HepG2 (cell line): ENCODE results near the gene ANKRD13C. TPM values are rescaled to one million over a fixed set of nuclear protein-coding genes. Genes with fewer than 3 reads are reported as not detected.
A peak's percentile ranks its signal among the peaks of the same experiment; 100 is the strongest.

Source experiments
- ATAC-seq: fragments of 200-7000 bp; cut with Tn5 transposase; 3 replicates; pipeline ENCODE4 v1.9.1; 2020; ENCODE audit warnings: mild to moderate bottlenecking, moderate library complexity
- BruUV-seq: library from RNA; stranded (reverse); fragments of 400-500 nt; replicated peaks from 2 replicates; lab custom pipeline; 2021; lab: Mats Ljungman, UMichigan
- CTCF ChIA-PET: fragments of 300-600 bp; formaldehyde crosslinking; extraction: SDS; loops from one replicate; lab custom pipeline; 2021; ENCODE audit warnings: low total read pairs, inconsistent platforms, low intra/inter-chr PET ratio; lab: Yijun Ruan, JAX
- POLR2A ChIA-PET: fragments of 350-600 bp; sonication (Branson Sonifier 250); formaldehyde crosslinking; loops from one replicate; lab custom pipeline; 2020; ENCODE audit warnings: antibody characterized with exemption, inconsistent platforms; lab: Yijun Ruan, JAX
- DNase-seq: peaks from one replicate; pipeline ENCODE4 v3.0.0-alpha.2; 2015; ENCODE audit warnings: low spot score
- FAIRE-seq: peaks from 3 replicates; lab custom pipeline; 2011; peaks lifted over from hg19 to GRCh38; lab: Jason Lieb, UNC
- H2AFZ ChIP-seq: one replicate; pipeline ENCODE4 v1.6.1; 2011; ENCODE audit warnings: low read length, inconsistent platforms
- H3K27ac ChIP-seq: fragments of 300-600 bp; 3 replicates; pipeline ENCODE4 v1.8.0; 2011; ENCODE audit warnings: mixed run types, mild to moderate bottlenecking, mixed read lengths, low read length, inconsistent platforms; ENCODE audit not compliant: insufficient read depth; ENCODE audit errors: extremely low read length
- H3K27me3 ChIP-seq, 2 experiments: fragments of 200-600 bp in 1 of 2; 2 replicates in 1 of 2; 3 replicates in 1 of 2; pipeline versions ENCODE4 v1.6.0 to v1.8.0; 2011; ENCODE audit warnings: low read length in 2 of 2, mild to moderate bottlenecking in 2 of 2, moderate library complexity in 2 of 2, inconsistent platforms in 1 of 2; ENCODE audit not compliant: insufficient read depth in 2 of 2, control insufficient read depth in 1 of 2
- H3K36me3 ChIP-seq, 2 experiments: fragments of 200-600 bp in 1 of 2; replicated peaks in 1 of 2; 2 replicates in 1 of 2; 3 replicates in 1 of 2; pipeline versions ENCODE4 v1.5.1 to v1.8.0; 2011; ENCODE audit warnings: low read length in 2 of 2, inconsistent platforms in 1 of 2; ENCODE audit not compliant: insufficient read depth in 2 of 2, control insufficient read depth in 1 of 2
- H3K4me1 ChIP-seq: 2 replicates; pipeline ENCODE4 v1.5.1; 2012; ENCODE audit warnings: low read length, inconsistent platforms; ENCODE audit not compliant: insufficient read depth
- H3K4me2 ChIP-seq: 2 replicates; pipeline ENCODE4 v1.6.0; 2011; ENCODE audit warnings: low read depth, low read length, inconsistent platforms
- H3K4me3 ChIP-seq, 3 experiments: fragments of 200-600 bp in 1 of 3; sonication (generic), shearing (Covaris generic) in 1 of 3; replicated peaks in 1 of 3; 2 replicates each; pipeline ENCODE4 v1.5.1; 2011 to 2016; ENCODE audit warnings: low read length in 3 of 3, inconsistent platforms in 2 of 3, low read depth in 2 of 3, mild to moderate bottlenecking in 2 of 3, control low read depth in 1 of 3, mixed read lengths in 1 of 3; ENCODE audit not compliant: insufficient read depth in 1 of 3
- H3K79me2 ChIP-seq: one replicate; pipeline ENCODE4 v1.6.1; 2011; ENCODE audit warnings: low read length, inconsistent platforms; ENCODE audit not compliant: insufficient read depth
- H3K9ac ChIP-seq: 2 replicates; pipeline ENCODE4 v1.6.0; 2011; ENCODE audit warnings: mild to moderate bottlenecking, low read depth, low read length, inconsistent platforms; ENCODE audit not compliant: insufficient read depth
- H3K9me3 ChIP-seq: 2 replicates; pipeline ENCODE4 v1.5.1; 2012; ENCODE audit warnings: mild to moderate bottlenecking, low read length
- H4K20me1 ChIP-seq: 2 replicates; pipeline ENCODE4 v1.6.0; 2011; ENCODE audit warnings: inconsistent platforms, mild to moderate bottlenecking, low read length, moderate library complexity; ENCODE audit not compliant: insufficient read depth
- ELF4 ChIP-seq: sonication (generic); formaldehyde crosslinking; IDR thresholded peaks from 2 replicates; pipeline ENCODE4 v1.5.0; 2020; ENCODE audit warnings: missing genetic modification reagents, mild to moderate bottlenecking, moderate library complexity, borderline replicate concordance
- HES4 ChIP-seq: sonication (generic); formaldehyde crosslinking; IDR thresholded peaks from 2 replicates; pipeline ENCODE4 v1.9.0; 2021; ENCODE audit warnings: mild to moderate bottlenecking, missing genetic modification reagents, borderline replicate concordance
- HOXD1 ChIP-seq: sonication (generic); formaldehyde crosslinking; IDR thresholded peaks from 2 replicates; pipeline ENCODE4 v1.5.0; 2020; ENCODE audit warnings: missing genetic modification reagents
- IKZF4 ChIP-seq: sonication (generic); formaldehyde crosslinking; IDR thresholded peaks from 2 replicates; pipeline ENCODE4 v1.5.1; 2020; ENCODE audit warnings: borderline replicate concordance, mild to moderate bottlenecking, low read depth, missing genetic modification reagents; ENCODE audit errors: not compliant biosample characterization
- MAFF ChIP-seq: IDR thresholded peaks from 2 replicates; pipeline ENCODE4 v1.6.1; 2011; ENCODE audit warnings: low read depth, low read length, improper control_type of control experiment
- MAFK ChIP-seq, 2 experiments: IDR thresholded peaks in 1 of 2; conservative IDR thresholded peaks in 1 of 2; 2 replicates each; pipeline ENCODE4 v1.6.1; 2011; ENCODE audit warnings: improper control_type of control experiment in 2 of 2, low read length in 2 of 2
- MIER2 ChIP-seq: IDR thresholded peaks from 2 replicates; pipeline ENCODE4 v1.6.1; 2016; ENCODE audit warnings: missing biosample characterization, missing genetic modification reagents
- MNT ChIP-seq: fragments of 450-650 bp; IDR thresholded peaks from 2 replicates; pipeline ENCODE4 v1.6.1; 2016
- PBX3 ChIP-seq: sonication (generic); formaldehyde crosslinking; IDR thresholded peaks from 2 replicates; pipeline ENCODE4 v1.8.1; 2023; ENCODE audit warnings: missing genetic modification reagents, inconsistent platforms, borderline replicate concordance
- SCMH1 ChIP-seq: sonication (generic); formaldehyde crosslinking; IDR thresholded peaks from 2 replicates; pipeline ENCODE4 v1.9.0; 2021; ENCODE audit warnings: missing genetic modification reagents, mild to moderate bottlenecking, borderline replicate concordance
- SMAD9 ChIP-seq: sonication (generic); formaldehyde crosslinking; IDR thresholded peaks from 2 replicates; pipeline ENCODE4 v1.5.1; 2020; ENCODE audit warnings: mild to moderate bottlenecking, missing genetic modification reagents
- SNRNP70 ChIP-seq: fragments of 200-400 bp; formaldehyde crosslinking; IDR thresholded peaks from 2 replicates; pipeline ENCODE4 v1.6.1; 2017; ENCODE audit warnings: mild to moderate bottlenecking, low read depth, low read length, moderate library complexity
- THAP7 ChIP-seq: sonication (generic); formaldehyde crosslinking; IDR thresholded peaks from 2 replicates; pipeline ENCODE4 v1.8.1; 2023; ENCODE audit warnings: mild to moderate bottlenecking, missing genetic modification reagents
- ZMAT3 ChIP-seq: sonication (generic); formaldehyde crosslinking; conservative IDR thresholded peaks from 2 replicates; pipeline ENCODE4 v1.7.0; 2021; ENCODE audit warnings: missing genetic modification reagents
- ZMYM2 ChIP-seq: sonication (generic); formaldehyde crosslinking; IDR thresholded peaks from 2 replicates; pipeline ENCODE4 v1.8.0; 2022; ENCODE audit warnings: mild to moderate bottlenecking, missing genetic modification reagents
- ZNF224 ChIP-seq: sonication (generic); formaldehyde crosslinking; IDR thresholded peaks from 2 replicates; pipeline ENCODE4 v1.5.0; 2020; ENCODE audit warnings: mild to moderate bottlenecking, missing genetic modification reagents
- ZNF468 ChIP-seq: sonication (generic); formaldehyde crosslinking; IDR thresholded peaks from 2 replicates; pipeline ENCODE4 v1.8.0; 2022; ENCODE audit warnings: mild to moderate bottlenecking, moderate library complexity, missing genetic modification reagents
- ZNF839 ChIP-seq: sonication (generic); formaldehyde crosslinking; IDR thresholded peaks from 2 replicates; pipeline ENCODE4 v1.4.0; 2020; ENCODE audit warnings: missing genetic modification reagents, mild to moderate bottlenecking, borderline replicate concordance
- ZNF891 ChIP-seq: sonication (generic); formaldehyde crosslinking; IDR thresholded peaks from 2 replicates; pipeline ENCODE4 v1.5.0; 2020; ENCODE audit warnings: mild to moderate bottlenecking, missing genetic modification reagents
- ZSCAN25 ChIP-seq: sonication (generic); formaldehyde crosslinking; IDR thresholded peaks from 2 replicates; pipeline ENCODE4 v1.8.0; 2022; ENCODE audit warnings: mild to moderate bottlenecking, missing genetic modification reagents
- WGBS: methylation state at CpG from one replicate; pipeline ENCODE4 v1.1.6; 2017; ENCODE audit warnings: low lambda C conversion rate; 5-methylcytosine and 5-hydroxymethylcytosine counted together
- in situ Hi-C: cut with HindIII; loops from 2 replicates; pipeline ENCODE4 v1.10.0; 2017; ENCODE audit warnings: low pct_unique_long_range_greater_than_20kb; ENCODE audit not compliant: extremely low pct_ligation_motif_present
- intact Hi-C: fragments of 100-400 bp; cut with micrococcal nuclease; formaldehyde crosslinking; loops from one replicate; pipeline ENCODE4 v1.10.0; 2022; ENCODE audit not compliant: unreplicated experiment
- polyA plus RNA-seq, 8 experiments: library from polyadenylated mRNA; depleted of rRNA in 3 of 8; stranded (reverse) in 7 of 8; unstranded in 1 of 8; fragments of >200 nt; fragmentation: Illumina TruSeq in 4 of 8; extraction: Trizol in 4 of 8; gene quantifications; 2 replicates each; pipeline versions ENCODE4 v1.2.1 to v1.2.3, GENCODE V29; 2011 to 2016; ENCODE audit warnings: low read depth in 4 of 8, missing spikeins in 1 of 8, mixed read lengths in 1 of 8; ENCODE audit not compliant: insufficient read depth in 1 of 8
- total RNA-seq, 5 experiments: library from RNA; depleted of rRNA; stranded (reverse); fragments of >200 nt; fragmentation: Illumina TruSeq; extraction: Trizol; gene quantifications; 2 replicates each; pipeline ENCODE4 v1.2.3, GENCODE V29; 2016; ENCODE audit warnings: low read depth in 1 of 5

ANKRD13C gene
- total and polyA plus RNA-seq, 2 of the 13 experiments (the other 11 are each of a cell fraction or from before 2014, with no cell fraction given): 6.2 to 17.6 TPM

- TF ChIP-seq HES4 (CRISPR knock-in tag): peak; percentile 62; the same call in 1 of the 2 replicates
- peak; percentile 21 for TF ChIP-seq IKZF4 (CRISPR knock-in tag)
- TF ChIP-seq ZNF891 (CRISPR knock-in tag): no peak
- TF ChIP-seq ZSCAN25: peak; percentile 1; the same call in 1 of the 2 replicates
- TF ChIP-seq ZMYM2 (CRISPR knock-in tag): 0 out of 2 replicates have a peak, but pooled peaks have one; percentile 38
- no peak for TF ChIP-seq THAP7 (CRISPR knock-in tag)
- no peak for TF ChIP-seq SNRNP70
- TF ChIP-seq ELF4: 0 out of 2 replicates have a peak, but pooled peaks have one; percentile 37
- 0 out of 2 replicates have a peak, but pooled peaks have one; percentile 7 for TF ChIP-seq HOXD1 (CRISPR knock-in tag)
- 0 out of 2 replicates have a peak, but pooled peaks have one; percentile 6 for TF ChIP-seq ZMAT3 (CRISPR knock-in tag)
- TF ChIP-seq ZNF839 (CRISPR knock-in tag): peak; percentile 17; the same call in 1 of the 2 replicates
- TF ChIP-seq, all 625 proteins: peak for 17
These were observed 756 bp downstream of the ANKRD13C start (continued) for GRCh38 chr1:70353601-70354331.

DNA sequence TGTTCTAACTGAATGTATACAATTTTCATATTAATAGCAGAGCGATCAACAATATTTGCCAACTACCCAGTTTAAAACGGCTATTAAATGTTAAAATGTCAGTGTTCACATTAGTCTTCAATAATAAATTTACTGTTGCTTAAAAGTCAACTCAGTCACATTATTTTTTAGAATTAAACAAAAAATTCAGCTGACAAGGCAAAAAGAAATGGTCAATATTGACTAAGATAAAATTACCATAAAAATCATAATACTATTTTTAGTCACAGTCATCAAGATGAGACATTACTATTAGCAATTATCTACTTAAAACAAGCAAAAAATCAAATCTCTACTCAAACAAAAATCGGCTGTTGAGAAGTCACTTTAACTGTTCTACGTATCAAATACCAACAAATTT lies 1.5 kb downstream of the ANKRD13C start:
- BruUV-seq: no TSS peak
- 22% methylated on average over 4 of the region's 4 CpGs for WGBS
- intact Hi-C loops: no loop called here
- no peak for TF ChIP-seq MIER2 (CRISPR knock-in tag)
- TF ChIP-seq ZNF468 (CRISPR knock-in tag): no peak
- TF ChIP-seq MAFK (conservative IDR thresholded peaks at IDR 0.05 in 1 of 2, IDR thresholded peaks at IDR 0.05 in 1 of 2; ENCODE audit: low read length in 2 of 2): peak; percentile 94 to 97
- no peak for TF ChIP-seq MNT
- TF ChIP-seq MAFF: peak; percentile 94
- no peak for TF ChIP-seq PBX3 (CRISPR knock-in tag)
- no peak for TF ChIP-seq SCMH1 (CRISPR knock-in tag)
- TF ChIP-seq SMAD9 (CRISPR knock-in tag): no peak
- TF ChIP-seq ZNF224 (CRISPR knock-in tag): no peak

More for the DNA sequence above, 1.5 kb downstream of the ANKRD13C start:
- H4K20me1 ChIP-seq: peaks cover 8% of the 10 kb centered on the region; the same call in 1 of the 2 replicates
- peak overlapping the region; percentile 69 for H3K4me2 ChIP-seq
- ATAC-seq (no peak), FAIRE-seq (no peak), DNase-seq (no peak)
- POLR2A ChIA-PET: interaction anchor here (2.2 to 4.6 kb wide), 2 partner anchors 58 to 147 kb away, joined by 9 to 118 read pairs; partner anchors contain the start of genes CTH and LRRC40
- in situ Hi-C loops: loop anchor here (5.0 kb wide), 1 partner anchor 59 kb away; the partner anchor contains the start of gene CTH
- H2AFZ ChIP-seq: no peak overlapping the region
- peaks cover 60% of the 10 kb centered on the region for H3K79me2 ChIP-seq
- peaks cover 0 to 4% of the 10 kb centered on the region in 2 experiments; a peak in 1 of 5 replicates for H3K36me3 ChIP-seq
- peak overlapping the region; percentile 95 for H3K27ac ChIP-seq
- H3K27me3 ChIP-seq: no peaks in the 10 kb centered on the region; a peak in 1 of 5 replicates
- H3K4me3 ChIP-seq: peak overlapping the region; percentile 89 to 94 (median 92)
- CTCF ChIA-PET: no interaction called here
- peak overlapping the region; percentile 98 for H3K9ac ChIP-seq
- H3K9me3 ChIP-seq: no peaks in the 10 kb centered on the region
- peaks cover 31% of the 10 kb centered on the region for H3K4me1 ChIP-seq
